HCT116 (cell line): ENCODE data around the gene DKK1. TPM values are rescaled to one million over a fixed set of nuclear protein-coding genes. Genes with fewer than 3 reads are reported as not detected.

Source experiments
- ATAC-seq: fragments of 200-7000 bp; cut with Tn5 transposase; 2 replicates; pipeline ENCODE4 v1.9.1; 2020; ENCODE audit warnings: mild to moderate bottlenecking, moderate library complexity
- BruUV-seq: library from RNA; stranded (reverse); fragments of 400-500 nt; replicated peaks from 2 replicates; lab custom pipeline; 2021; lab: Mats Ljungman, UMichigan
- CTCF ChIA-PET: fragments of 300-600 bp; sonication (Branson Sonifier 250); formaldehyde crosslinking; loops from one replicate; lab custom pipeline; 2021; ENCODE audit warnings: antibody characterized with exemption; lab: Charles Lee
- POLR2A ChIA-PET: fragments of 300-600, 350-600 bp; sonication (Branson Sonifier 250); formaldehyde crosslinking; loops from one replicate; lab custom pipeline; 2021; ENCODE audit warnings: antibody characterized with exemption; lab: Charles Lee
- RAD21 ChIA-PET, 2 experiments: fragments of 300-600 bp; sonication (Branson Sonifier 250); formaldehyde crosslinking; loops; one replicate each; lab custom pipeline; 2023; ENCODE audit warnings: low total read pairs in 2 of 2; ENCODE audit not compliant: uncharacterized antibody in 2 of 2, unreplicated experiment in 2 of 2, low non-redundant PET in 1 of 2; lab: Charles Lee
- DNase-seq: peaks from one replicate; pipeline ENCODE4 v3.0.0-alpha.2; 2010; ENCODE audit warnings: low read depth, low spot score
- H2AFZ ChIP-seq: fragments of 200-600 bp; shearing (Covaris generic), sonication (generic); 2 replicates; pipeline ENCODE4 v1.6.1; 2017; ENCODE audit warnings: low read depth, mixed run types, mixed read lengths, antibody characterized with exemption, low read length; ENCODE audit not compliant: poor library complexity, severe bottlenecking
- H3K27ac ChIP-seq: 2 replicates; pipeline ENCODE4 v1.5.1; 2012; ENCODE audit warnings: low read depth, low read length
- H3K27me3 ChIP-seq: fragments of 200-600 bp; sonication (generic); 2 replicates; pipeline ENCODE4 v1.6.1; 2016; ENCODE audit warnings: mixed run types, low read length, mixed read lengths; ENCODE audit not compliant: insufficient read depth
- H3K36me3 ChIP-seq, 2 experiments: fragments of 200-500 bp in 1 of 2; fragments of 200-600 bp in 1 of 2; sonication (Bioruptor generic) in 1 of 2; sonication (generic) in 1 of 2; 2 replicates each; pipeline versions ENCODE4 v1.5.1 to v1.6.1; 2014 to 2016; ENCODE audit warnings: low read length in 2 of 2, inconsistent platforms in 1 of 2, mixed read lengths in 1 of 2, mixed run types in 1 of 2; ENCODE audit not compliant: insufficient read depth in 2 of 2, control insufficient read depth in 1 of 2
- H3K4me1 ChIP-seq, 2 experiments: fragments of 200-600 bp in 1 of 2; sonication (generic) in 1 of 2; 2 replicates each; pipeline versions ENCODE4 v1.5.1 to v1.6.1; 2012 to 2017; ENCODE audit warnings: low read length in 2 of 2, inconsistent platforms in 1 of 2, mild to moderate bottlenecking in 1 of 2, mixed read lengths in 1 of 2, mixed run types in 1 of 2, moderate library complexity in 1 of 2; ENCODE audit not compliant: insufficient read depth in 2 of 2, control insufficient read depth in 1 of 2
- H3K4me2 ChIP-seq: fragments of 200-600 bp; sonication (generic); 2 replicates; pipeline ENCODE4 v1.6.1; 2017; ENCODE audit warnings: mixed run types, low read length, mixed read lengths
- H3K4me3 ChIP-seq, 2 experiments: fragments of 200-600 bp in 1 of 2; sonication (generic) in 1 of 2; replicated peaks in 1 of 2; 2 replicates each; pipeline ENCODE4 v1.5.1; 2011 to 2016; ENCODE audit warnings: low read length in 2 of 2, control low read depth in 1 of 2, low read depth in 1 of 2, mild to moderate bottlenecking in 1 of 2, mixed read lengths in 1 of 2, mixed run types in 1 of 2
- H3K79me2 ChIP-seq: fragments of 200-600 bp; sonication (generic); 2 replicates; pipeline ENCODE4 v1.6.1; 2017; ENCODE audit warnings: mild to moderate bottlenecking, mixed run types, low read length, moderate library complexity, mixed read lengths; ENCODE audit not compliant: insufficient read depth
- H3K9ac ChIP-seq: fragments of 200-600 bp; sonication (generic); 2 replicates; pipeline ENCODE4 v1.6.1; 2016; ENCODE audit warnings: low read length, mixed read lengths
- H3K9me2 ChIP-seq: fragments of 200-600 bp; sonication (generic), shearing (Covaris generic); 2 replicates; pipeline ENCODE4 v1.6.1; 2017; ENCODE audit warnings: mixed run types, mild to moderate bottlenecking, moderate library complexity; ENCODE audit not compliant: insufficient read depth
- H3K9me3 ChIP-seq, 2 experiments: fragments of 200-500 bp in 1 of 2; fragments of 200-600 bp in 1 of 2; sonication (Bioruptor generic) in 1 of 2; sonication (generic) in 1 of 2; 2 replicates each; pipeline ENCODE4 v1.6.1; 2014 to 2017; ENCODE audit warnings: low read length in 2 of 2, mixed read lengths in 2 of 2, inconsistent platforms in 1 of 2, low read depth in 1 of 2, mild to moderate bottlenecking in 1 of 2, mixed run types in 1 of 2, moderate library complexity in 1 of 2; ENCODE audit not compliant: control insufficient read depth in 1 of 2, insufficient read depth in 1 of 2
- H4K20me1 ChIP-seq: fragments of 200-600 bp; sonication (generic), shearing (Covaris generic); 2 replicates; pipeline ENCODE4 v1.6.1; 2017; ENCODE audit warnings: mixed run types, mild to moderate bottlenecking, moderate library complexity; ENCODE audit not compliant: insufficient read depth
- ATF3 ChIP-seq: IDR thresholded peaks from 2 replicates; pipeline ENCODE4 v1.6.1; 2012
- CBX3 ChIP-seq: IDR thresholded peaks from 2 replicates; pipeline ENCODE4 v1.6.1; 2012; ENCODE audit warnings: low read depth
- CEBPB ChIP-seq: IDR thresholded peaks from 2 replicates; pipeline ENCODE4 v1.6.1; 2012; ENCODE audit warnings: low read depth
- CTCF ChIP-seq, 3 experiments: fragments of 200-600 bp in 1 of 3; sonication (generic) in 1 of 3; IDR thresholded peaks in 2 of 3; conservative IDR thresholded peaks in 1 of 3; 2 replicates each; pipeline ENCODE4 v1.5.1; 2012 to 2017; ENCODE audit warnings: low read depth in 2 of 3, low read length in 2 of 3, antibody characterized with exemption in 1 of 3, borderline replicate concordance in 1 of 3, control low read depth in 1 of 3, mild to moderate bottlenecking in 1 of 3, mixed read lengths in 1 of 3, mixed run types in 1 of 3, moderate library complexity in 1 of 3; ENCODE audit not compliant: insufficient read depth in 1 of 3
- EGR1 ChIP-seq: IDR thresholded peaks from 2 replicates; pipeline ENCODE4 v1.6.1; 2012; ENCODE audit warnings: low read depth
- ELF1 ChIP-seq: IDR thresholded peaks from 2 replicates; pipeline ENCODE4 v1.6.1; 2012; ENCODE audit warnings: low read depth, borderline replicate concordance
- EZH2 ChIP-seq: fragments of 200-600 bp; sonication (generic); IDR thresholded peaks from 2 replicates; pipeline ENCODE4 v1.6.1; 2017; ENCODE audit warnings: antibody characterized with exemption, mixed run types
- EZH2phosphoT487 ChIP-seq: fragments of 200-600 bp; IDR thresholded peaks from 2 replicates; pipeline ENCODE4 v1.6.1; 2018; ENCODE audit warnings: antibody characterized with exemption, borderline replicate concordance
- FOSL1 ChIP-seq: IDR thresholded peaks from 2 replicates; pipeline ENCODE4 v1.6.1; 2012; ENCODE audit warnings: low read depth
- JUND ChIP-seq: IDR thresholded peaks from 2 replicates; pipeline ENCODE4 v1.6.1; 2012
- MAX ChIP-seq: IDR thresholded peaks from 2 replicates; pipeline ENCODE4 v1.6.1; 2012
- RAD21 ChIP-seq: IDR thresholded peaks from 2 replicates; pipeline ENCODE4 v1.6.1; 2012; ENCODE audit warnings: low read depth, mild to moderate bottlenecking
- REST ChIP-seq: IDR thresholded peaks from 2 replicates; pipeline ENCODE4 v1.6.1; 2012; ENCODE audit warnings: low read depth
- SIN3A ChIP-seq: IDR thresholded peaks from 2 replicates; pipeline ENCODE4 v1.6.1; 2012; ENCODE audit warnings: low read depth
- SP1 ChIP-seq: IDR thresholded peaks from 2 replicates; pipeline ENCODE4 v1.6.1; 2012; ENCODE audit warnings: low read depth
- SRF ChIP-seq: IDR thresholded peaks from 2 replicates; pipeline ENCODE4 v1.6.1; 2012; ENCODE audit warnings: low read depth
- TCF7L2 ChIP-seq: IDR thresholded peaks from 2 replicates; pipeline ENCODE4 v1.7.0; 2011; ENCODE audit warnings: borderline replicate concordance, inconsistent platforms; ENCODE audit not compliant: insufficient read depth, insufficient read length; ENCODE audit errors: extremely low read depth
- YY1 ChIP-seq: IDR thresholded peaks from 2 replicates; pipeline ENCODE4 v1.6.1; 2011; ENCODE audit warnings: low read length, low read depth, moderate library complexity, mild to moderate bottlenecking; ENCODE audit not compliant: insufficient replicate concordance; ENCODE audit errors: extremely low read depth
- ZFX ChIP-seq: fragments of 450-650 bp; IDR thresholded peaks from 2 replicates; pipeline ENCODE4 v1.6.1; 2017
- ZNF274 ChIP-seq: fragments of 200-500 bp; sonication (Bioruptor generic); IDR thresholded peaks from 2 replicates; pipeline ENCODE4 v1.6.1; 2014; ENCODE audit warnings: mild to moderate bottlenecking, low read depth, low read length, inconsistent platforms
- intact Hi-C: fragments of 100-400 bp; cut with micrococcal nuclease; formaldehyde crosslinking; loops from 2 replicates; pipeline ENCODE4 v1.10.0; 2022
- total RNA-seq: library from RNA; stranded (reverse); gene quantifications from one replicate; pipeline ENCODE4 v1.2.1, GENCODE V29; 2021; ENCODE audit not compliant: unreplicated experiment

Gene DKK1
- total RNA-seq, 1 experiment from 2014 or later: 315 TPM

- TF ChIP-seq ZNF274 (no peak), TCF7L2 (no peak), CTCF (IDR thresholded peaks at IDR 0.05 in 2 of 3, conservative IDR thresholded peaks at IDR 0.05 in 1 of 3; ENCODE audit: borderline replicate concordance in 1 of 3, insufficient read depth in 1 of 3, low read depth in 2 of 3, low read length in 2 of 3) (no peak; a peak in 1 of 6 replicates)
Measured at GRCh38 chr10:52346394-52347326, 32.6 kb downstream of the DKK1 start (continued).

GRCh38 chr10:52347327-52347667 lies 33.2 kb downstream of the DKK1 start:
- Histone ChIP-seq H4K20me1 (no peaks in the 10 kb centered on the region), H3K27ac (no peak overlapping the region), H3K4me2 (no peak overlapping the region), H2AFZ (no peak overlapping the region), H3K4me3 (no peak overlapping the region), H3K27me3 (no peaks in the 10 kb centered on the region), H3K4me1 (peaks cover 6 to 14% of the 10 kb centered on the region in 2 experiments; a peak in 3 of 4 replicates), H3K9me3 (no peaks in the 10 kb centered on the region), H3K9ac (no peak overlapping the region), H3K9me2 (no peaks in the 10 kb centered on the region), H3K36me3 (no peaks in the 10 kb centered on the region), H3K79me2 (no peaks in the 10 kb centered on the region)
- TF ChIP-seq EZH2phosphoT487 (no peak), SIN3A (no peak), EZH2 (no peak), ZNF274 (no peak), JUND (no peak), ELF1 (no peak), RAD21 (no peak), SRF (no peak), SP1 (no peak), CBX3 (no peak), YY1 (no peak), FOSL1 (no peak), EGR1 (no peak), REST (no peak), MAX (no peak), CEBPB (no peak), ZFX (no peak), ATF3 (no peak)
- CTCF ChIA-PET: no interaction called here
- RAD21 ChIA-PET: no interaction called here
- BruUV-seq: no TSS peak
- DNase-seq (no peak), ATAC-seq (no peak)
- intact Hi-C loops: no loop called here
- POLR2A ChIA-PET: no interaction called here
